Breast epithelium (tissue), 4 donors: ENCODE measurements around the gene PMPCB. TPM values are rescaled to one million over a fixed set of nuclear protein-coding genes. Genes with fewer than 3 reads are reported as not detected.
A peak's percentile ranks its signal among the peaks of the same experiment; 100 is the strongest.

Source experiments
- DNase-seq, 2 donors: peaks; one replicate each; pipeline ENCODE4 v3.0.0-alpha.2; 2019; ENCODE audit warnings: low spot score in 2 of 2
- H3K27ac ChIP-seq, 2 donors: fragments of 200-600 bp; sonication (generic) in 1 of 2; one replicate each; pipeline ENCODE4 v1.5.1; 2016 to 2019; ENCODE audit warnings: mild to moderate bottlenecking in 1 of 2
- H3K27me3 ChIP-seq, 2 donors: fragments of 200-600 bp; sonication (generic) in 1 of 2; one replicate each; pipeline versions ENCODE4 v1.5.1 to v1.6.0; 2017 to 2019; ENCODE audit warnings: control low read depth in 1 of 2, mild to moderate bottlenecking in 1 of 2
- H3K36me3 ChIP-seq: fragments of 200-600 bp; one replicate; pipeline ENCODE4 v1.5.1; 2019
- H3K4me1 ChIP-seq, 2 donors: fragments of 200-600 bp; sonication (generic); one replicate each; pipeline ENCODE4 v1.5.1; 2016 to 2019; ENCODE audit warnings: control low read depth in 1 of 2
- H3K4me3 ChIP-seq, 3 donors: fragments of 200-600 bp; sonication (generic); 1 replicate in 2 of 3; 2 replicates in 1 of 3; pipeline ENCODE4 v1.5.1; 2016 to 2019; ENCODE audit warnings: mild to moderate bottlenecking in 3 of 3, moderate library complexity in 2 of 3
- H3K9me3 ChIP-seq, 2 donors: fragments of 200-600 bp; sonication (generic) in 1 of 2; one replicate each; pipeline ENCODE4 v1.5.1; 2016 to 2019; ENCODE audit warnings: control low read depth in 1 of 2
- POLR2A ChIP-seq: fragments of 450-650 bp; IDR thresholded peaks from one replicate; pipeline ENCODE4 v1.6.1; 2016; ENCODE audit warnings: antibody characterized with exemption, mild to moderate bottlenecking, moderate library complexity
- POLR2AphosphoS5 ChIP-seq, 3 donors: sonication (generic); formaldehyde crosslinking; IDR thresholded peaks; one replicate each; pipeline ENCODE4 v1.6.1; 2017; ENCODE audit warnings: antibody characterized with exemption in 3 of 3
- intact Hi-C: fragments of 100-400 bp; cut with DNase I; formaldehyde crosslinking; loops from one replicate; pipeline ENCODE4 v1.15.1; 2023; ENCODE audit warnings: low total_unique reads
- total RNA-seq, 3 donors: library from RNA; depleted of rRNA; stranded (reverse); fragments of >200 nt; gene quantifications; one replicate each; pipeline ENCODE4 v1.1.0, GENCODE V29; 2016
- TF ChIP-seq, protein P1 (sequence below), 3 donors: fragments of 450-650 bp; IDR thresholded peaks; one replicate each; pipeline ENCODE4 v1.5.1; 2016 to 2017; ENCODE audit warnings: antibody characterized with exemption in 3 of 3, mild to moderate bottlenecking in 3 of 3, moderate library complexity in 3 of 3

The PMPCB gene
- total RNA-seq, 3 donors from 2014 or later: 44.2 to 63.4 (median 58.4) TPM

- H3K27ac ChIP-seq: no peak overlapping the region
- no peaks in the 10 kb centered on the region for H3K4me1 ChIP-seq
- H3K27me3 ChIP-seq: no peaks in the 10 kb centered on the region
- H3K4me3 ChIP-seq: no peak overlapping the region
- TF ChIP-seq, protein P1, sequence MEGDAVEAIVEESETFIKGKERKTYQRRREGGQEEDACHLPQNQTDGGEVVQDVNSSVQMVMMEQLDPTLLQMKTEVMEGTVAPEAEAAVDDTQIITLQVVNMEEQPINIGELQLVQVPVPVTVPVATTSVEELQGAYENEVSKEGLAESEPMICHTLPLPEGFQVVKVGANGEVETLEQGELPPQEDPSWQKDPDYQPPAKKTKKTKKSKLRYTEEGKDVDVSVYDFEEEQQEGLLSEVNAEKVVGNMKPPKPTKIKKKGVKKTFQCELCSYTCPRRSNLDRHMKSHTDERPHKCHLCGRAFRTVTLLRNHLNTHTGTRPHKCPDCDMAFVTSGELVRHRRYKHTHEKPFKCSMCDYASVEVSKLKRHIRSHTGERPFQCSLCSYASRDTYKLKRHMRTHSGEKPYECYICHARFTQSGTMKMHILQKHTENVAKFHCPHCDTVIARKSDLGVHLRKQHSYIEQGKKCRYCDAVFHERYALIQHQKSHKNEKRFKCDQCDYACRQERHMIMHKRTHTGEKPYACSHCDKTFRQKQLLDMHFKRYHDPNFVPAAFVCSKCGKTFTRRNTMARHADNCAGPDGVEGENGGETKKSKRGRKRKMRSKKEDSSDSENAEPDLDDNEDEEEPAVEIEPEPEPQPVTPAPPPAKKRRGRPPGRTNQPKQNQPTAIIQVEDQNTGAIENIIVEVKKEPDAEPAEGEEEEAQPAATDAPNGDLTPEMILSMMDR (IDR thresholded peaks at IDR 0.05): no peak
- TF ChIP-seq POLR2A: no peak
- no peak for TF ChIP-seq POLR2AphosphoS5 (IDR thresholded peaks at IDR 0.05)
- H3K36me3 ChIP-seq: peaks cover 5% of the 10 kb centered on the region
- H3K9me3 ChIP-seq: no peaks in the 10 kb centered on the region
- no peak for DNase-seq
- intact Hi-C loops: no loop called here
Observed at GRCh38 chr7:103336761-103337160, 39.5 kb downstream of the PMPCB start.

DNA sequence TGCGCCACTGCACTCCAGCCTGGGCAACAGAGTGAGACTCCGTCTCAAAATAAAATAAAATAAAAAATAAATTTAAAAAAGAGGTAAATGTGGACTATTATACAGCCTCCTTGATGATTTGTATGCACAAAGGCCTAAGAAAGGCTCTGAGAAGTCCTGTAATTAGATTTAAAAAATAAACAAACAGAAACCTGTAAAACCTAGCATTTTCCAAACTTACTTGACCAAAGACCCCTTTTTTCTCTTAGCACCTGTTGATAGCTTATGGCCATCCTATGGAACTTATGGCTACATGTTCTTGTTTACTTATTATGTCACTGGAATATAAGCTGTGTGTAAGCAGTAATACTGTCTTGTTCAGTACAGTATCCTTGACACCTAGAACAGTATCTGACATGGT lies 41.6 kb downstream of the PMPCB start:
- peaks cover 5% of the 10 kb centered on the region for H3K36me3 ChIP-seq
- no peak for DNase-seq
- TF ChIP-seq, protein P1 (IDR thresholded peaks at IDR 0.05): no peak
- no peak for TF ChIP-seq POLR2AphosphoS5 (IDR thresholded peaks at IDR 0.05)
- TF ChIP-seq POLR2A: no peak
- H3K27me3 ChIP-seq: no peaks in the 10 kb centered on the region
- H3K9me3 ChIP-seq: no peaks in the 10 kb centered on the region
- no peak overlapping the region for H3K27ac ChIP-seq
- no peaks in the 10 kb centered on the region for H3K4me1 ChIP-seq
- no peak overlapping the region for H3K4me3 ChIP-seq
- intact Hi-C loops: no loop called here

DNA sequence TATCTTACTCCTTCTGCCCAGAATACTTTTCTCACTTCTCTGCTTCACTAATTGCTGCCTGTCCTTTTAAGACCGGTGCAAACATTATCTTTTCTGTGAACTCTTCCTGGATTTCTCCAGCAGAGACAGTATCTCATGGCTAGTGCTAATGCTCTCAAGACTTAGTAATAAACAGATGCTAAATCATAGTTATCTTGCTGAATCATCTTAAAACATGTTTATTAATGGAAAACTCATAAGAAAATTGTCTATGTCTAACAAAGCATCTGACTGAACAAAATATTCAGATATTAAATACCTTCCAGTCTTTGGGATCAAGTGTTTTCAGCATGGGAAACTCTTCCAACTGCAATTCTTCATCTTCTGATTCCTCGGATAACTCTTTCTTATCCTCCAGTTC lies 44.2 kb downstream of the PMPCB start:
- DNase-seq: no peak
- intact Hi-C loops: no loop called here
- peaks cover 5% of the 10 kb centered on the region for H3K36me3 ChIP-seq

GRCh38 chr7:103343332-103343731 lies 46.1 kb downstream of the PMPCB start:
- Histone ChIP-seq H3K36me3 (peaks cover 5% of the 10 kb centered on the region), H3K27ac (peak overlapping the region in 1 of 2 donors; percentile 90), H3K27me3 (no peaks in the 10 kb centered on the region), H3K4me3 (peak overlapping the region; percentile 95 to 97 (median 96)), H3K9me3 (no peaks in the 10 kb centered on the region), H3K4me1 (no peaks in the 10 kb centered on the region)
- TF ChIP-seq POLR2AphosphoS5 (IDR thresholded peaks at IDR 0.05) (no peak), POLR2A (no peak)
- TF ChIP-seq, protein P1 (IDR thresholded peaks at IDR 0.05): no peak
- intact Hi-C loops: no loop called here
- no peak for DNase-seq

More for the DNA sequence above, 44.2 kb downstream of the PMPCB start:
- no peaks in the 10 kb centered on the region for H3K4me1 ChIP-seq
- H3K9me3 ChIP-seq: no peaks in the 10 kb centered on the region
- H3K27ac ChIP-seq: no peak overlapping the region
- H3K4me3 ChIP-seq: no peak overlapping the region
- H3K27me3 ChIP-seq: no peaks in the 10 kb centered on the region
- no peak for TF ChIP-seq POLR2A
- no peak for TF ChIP-seq POLR2AphosphoS5 (IDR thresholded peaks at IDR 0.05)
- TF ChIP-seq, protein P1 (IDR thresholded peaks at IDR 0.05): no peak

GRCh38 chr7:103343758-103344452 lies 46.7 kb downstream of the PMPCB start:
- peak overlapping the region; percentile 90 to 91 for H3K27ac ChIP-seq
- peaks cover 5% of the 10 kb centered on the region for H3K36me3 ChIP-seq
- TF ChIP-seq, protein P1 (IDR thresholded peaks at IDR 0.05): no peak
- TF ChIP-seq POLR2A (no peak), POLR2AphosphoS5 (IDR thresholded peaks at IDR 0.05) (no peak)
- peaks cover 0 to 3% of the 10 kb centered on the region in 2 donors for H3K4me1 ChIP-seq
- no peak for DNase-seq
- intact Hi-C loops: no loop called here
- H3K9me3 ChIP-seq: no peaks in the 10 kb centered on the region
- H3K27me3 ChIP-seq: no peaks in the 10 kb centered on the region
- peak overlapping the region; percentile 95 to 97 (median 96) for H3K4me3 ChIP-seq
